ENCODE results near the gene KRTAP10-7.

GRCh38 chr21:44603911-44604310 lies 3.5 kb downstream of the KRTAP10-7 start:
- TF ChIP-seq, protein P1, sequence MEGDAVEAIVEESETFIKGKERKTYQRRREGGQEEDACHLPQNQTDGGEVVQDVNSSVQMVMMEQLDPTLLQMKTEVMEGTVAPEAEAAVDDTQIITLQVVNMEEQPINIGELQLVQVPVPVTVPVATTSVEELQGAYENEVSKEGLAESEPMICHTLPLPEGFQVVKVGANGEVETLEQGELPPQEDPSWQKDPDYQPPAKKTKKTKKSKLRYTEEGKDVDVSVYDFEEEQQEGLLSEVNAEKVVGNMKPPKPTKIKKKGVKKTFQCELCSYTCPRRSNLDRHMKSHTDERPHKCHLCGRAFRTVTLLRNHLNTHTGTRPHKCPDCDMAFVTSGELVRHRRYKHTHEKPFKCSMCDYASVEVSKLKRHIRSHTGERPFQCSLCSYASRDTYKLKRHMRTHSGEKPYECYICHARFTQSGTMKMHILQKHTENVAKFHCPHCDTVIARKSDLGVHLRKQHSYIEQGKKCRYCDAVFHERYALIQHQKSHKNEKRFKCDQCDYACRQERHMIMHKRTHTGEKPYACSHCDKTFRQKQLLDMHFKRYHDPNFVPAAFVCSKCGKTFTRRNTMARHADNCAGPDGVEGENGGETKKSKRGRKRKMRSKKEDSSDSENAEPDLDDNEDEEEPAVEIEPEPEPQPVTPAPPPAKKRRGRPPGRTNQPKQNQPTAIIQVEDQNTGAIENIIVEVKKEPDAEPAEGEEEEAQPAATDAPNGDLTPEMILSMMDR (conservative IDR thresholded peaks at IDR 0.05; ENCODE audit: low read length): no peak
- TF ChIP-seq EZH2phosphoT487 (IDR thresholded peaks at IDR 0.05; ENCODE audit: borderline replicate concordance, low read depth, low read length): no peak
